Hepatocyte (in vitro differentiated cells): ENCODE data around the gene KIFC3.

ENCODE experiments used
- EZH2 ChIP-seq: fragments of 200-600 bp; sonication (generic); IDR thresholded peaks from 2 replicates; pipeline ENCODE4 v1.6.1; 2016; ENCODE audit warnings: antibody characterized with exemption, mild to moderate bottlenecking, borderline replicate concordance
- TF ChIP-seq, protein P1 (sequence below): fragments of 200-600 bp; sonication (generic); IDR thresholded peaks from 2 replicates; pipeline ENCODE4 v1.5.1; 2016; ENCODE audit warnings: antibody characterized with exemption, mild to moderate bottlenecking; ENCODE audit not compliant: poor library complexity

GRCh38 chr16:57760357-57761160 lies 41.7 kb downstream of the KIFC3 start:
- TF ChIP-seq, protein P1, sequence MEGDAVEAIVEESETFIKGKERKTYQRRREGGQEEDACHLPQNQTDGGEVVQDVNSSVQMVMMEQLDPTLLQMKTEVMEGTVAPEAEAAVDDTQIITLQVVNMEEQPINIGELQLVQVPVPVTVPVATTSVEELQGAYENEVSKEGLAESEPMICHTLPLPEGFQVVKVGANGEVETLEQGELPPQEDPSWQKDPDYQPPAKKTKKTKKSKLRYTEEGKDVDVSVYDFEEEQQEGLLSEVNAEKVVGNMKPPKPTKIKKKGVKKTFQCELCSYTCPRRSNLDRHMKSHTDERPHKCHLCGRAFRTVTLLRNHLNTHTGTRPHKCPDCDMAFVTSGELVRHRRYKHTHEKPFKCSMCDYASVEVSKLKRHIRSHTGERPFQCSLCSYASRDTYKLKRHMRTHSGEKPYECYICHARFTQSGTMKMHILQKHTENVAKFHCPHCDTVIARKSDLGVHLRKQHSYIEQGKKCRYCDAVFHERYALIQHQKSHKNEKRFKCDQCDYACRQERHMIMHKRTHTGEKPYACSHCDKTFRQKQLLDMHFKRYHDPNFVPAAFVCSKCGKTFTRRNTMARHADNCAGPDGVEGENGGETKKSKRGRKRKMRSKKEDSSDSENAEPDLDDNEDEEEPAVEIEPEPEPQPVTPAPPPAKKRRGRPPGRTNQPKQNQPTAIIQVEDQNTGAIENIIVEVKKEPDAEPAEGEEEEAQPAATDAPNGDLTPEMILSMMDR, result no peak
- no peak for TF ChIP-seq EZH2
